Esophagus squamous epithelium (tissue), 5 donors: ENCODE measurements around the gene UGT1A6. TPM values are rescaled to one million over a fixed set of nuclear protein-coding genes. Genes with fewer than 3 reads are reported as not detected.

Experiments used
- DNase-seq: peaks from one replicate; lab custom pipeline; 2025; lab: John Stamatoyannopoulos, UW
- H3K27ac ChIP-seq, 4 donors: fragments of 200-600 bp; sonication (generic); one replicate each; pipeline ENCODE4 v1.5.1; 2016 to 2019; ENCODE audit warnings: mild to moderate bottlenecking in 1 of 4
- H3K27me3 ChIP-seq, 4 donors: fragments of 200-600 bp; sonication (generic); 1 replicate in 3 of 4; 2 replicates in 1 of 4; pipeline versions ENCODE4 v1.5.1 to v1.6.0; 2017 to 2021; ENCODE audit warnings: antibody characterized with exemption in 1 of 4
- H3K36me3 ChIP-seq, 3 donors: fragments of 200-600 bp; sonication (generic); one replicate each; pipeline ENCODE4 v1.5.1; 2016 to 2019
- H3K4me1 ChIP-seq, 3 donors: fragments of 200-600 bp; sonication (generic); one replicate each; pipeline ENCODE4 v1.5.1; 2017 to 2019
- H3K4me3 ChIP-seq, 4 donors: fragments of 200-600 bp; sonication (generic); 1 replicate in 3 of 4; 2 replicates in 1 of 4; pipeline ENCODE4 v1.5.1; 2016 to 2019; ENCODE audit warnings: mild to moderate bottlenecking in 2 of 4, moderate library complexity in 1 of 4
- H3K9me3 ChIP-seq, 3 donors: fragments of 200-600 bp; sonication (generic); one replicate each; pipeline ENCODE4 v1.5.1; 2016 to 2019
- CTCF ChIP-seq, 6 experiments: fragments of 450-650 bp in 4 of 6; fragments of 200-600 bp in 2 of 6; sonication (generic) in 2 of 6; IDR thresholded peaks; one replicate each; pipeline ENCODE4 v1.5.1; 2016 to 2019; ENCODE audit warnings: antibody characterized with exemption in 6 of 6, mild to moderate bottlenecking in 4 of 6, moderate library complexity in 4 of 6
- POLR2A ChIP-seq, 4 donors: fragments of 450-650 bp; IDR thresholded peaks; one replicate each; pipeline ENCODE4 v1.6.1; 2017; ENCODE audit warnings: antibody characterized with exemption in 4 of 4, mild to moderate bottlenecking in 4 of 4, moderate library complexity in 3 of 4
- WGBS, 2 donors: methylation state at CpG; one replicate each; pipeline ENCODE4 v1.1.5; 2018; 5-methylcytosine and 5-hydroxymethylcytosine counted together
- intact Hi-C: fragments of 100-400 bp; cut with DNase I; formaldehyde crosslinking; loops from one replicate; pipeline ENCODE4 v1.15.0; 2022
- total RNA-seq, 4 donors: library from RNA; depleted of rRNA; stranded (reverse); fragments of >200 nt; gene quantifications; one replicate each; pipeline ENCODE4 v1.1.0, GENCODE V29; 2016
- donor health status: DM: yes; HTN: yes; CAD: no.

UGT1A6 gene
- total RNA-seq, 4 donors from 2014 or later, result 30.8 to 67.1 (median 61.3) TPM

- 91 to 95% methylated on average over 5 to 6 of the region's 7 CpGs for WGBS, 2 donors
- TF ChIP-seq POLR2A (IDR thresholded peaks at IDR 0.05) (no peak), CTCF (IDR thresholded peaks at IDR 0.05) (no peak)
- H3K4me1 ChIP-seq, result no peaks in the 10 kb centered on the region
- H3K9me3 ChIP-seq, result no peaks in the 10 kb centered on the region
- H3K4me3 ChIP-seq, result no peak overlapping the region
- no peak for DNase-seq
- no peak overlapping the region for H3K27ac ChIP-seq
- peaks cover 0 to 4% (median 0%) of the 10 kb centered on the region in 4 donors for H3K27me3 ChIP-seq
- H3K36me3 ChIP-seq, result no peaks in the 10 kb centered on the region
- intact Hi-C loops, result no loop called here
These were observed 96.9 kb downstream of the UGT1A6 start for GRCh38 chr2:233789554-233789953.

- H3K36me3 ChIP-seq, result no peaks in the 10 kb centered on the region
- H3K27ac ChIP-seq, result no peak overlapping the region
- no peak for TF ChIP-seq CTCF (IDR thresholded peaks at IDR 0.05)
- 77 to 79% methylated on average over 18 of the region's 18 CpGs for WGBS, 2 donors
- DNase-seq, result no peak
- H3K4me3 ChIP-seq, result no peak overlapping the region
- no peaks in the 10 kb centered on the region for H3K4me1 ChIP-seq
- H3K9me3 ChIP-seq, result no peaks in the 10 kb centered on the region
- intact Hi-C loops, result no loop called here
- H3K27me3 ChIP-seq, result no peaks in the 10 kb centered on the region
These were observed 98.6 kb downstream of the UGT1A6 start for GRCh38 chr2:233791151-233791882.

- no peaks in the 10 kb centered on the region for H3K27me3 ChIP-seq
- H3K4me3 ChIP-seq, result no peak overlapping the region
- intact Hi-C loops, result no loop called here
- DNase-seq, result no peak
- WGBS, 2 donors, result 74 to 79% methylated on average over 9 of the region's 9 CpGs
- H3K27ac ChIP-seq, result no peak overlapping the region
- H3K9me3 ChIP-seq, result no peaks in the 10 kb centered on the region
- no peak for TF ChIP-seq POLR2A (IDR thresholded peaks at IDR 0.05)
- no peak for TF ChIP-seq CTCF (IDR thresholded peaks at IDR 0.05)
- H3K4me1 ChIP-seq, result no peaks in the 10 kb centered on the region
- no peaks in the 10 kb centered on the region for H3K36me3 ChIP-seq
These were observed 99.2 kb downstream of the UGT1A6 start for GRCh38 chr2:233791883-233792329.

GRCh38 chr2:233792720-233793119, 100.0 kb downstream of the UGT1A6 start:
- no peak for TF ChIP-seq POLR2A (IDR thresholded peaks at IDR 0.05)
- no peak for TF ChIP-seq CTCF (IDR thresholded peaks at IDR 0.05)
- WGBS, 2 donors, result 78 to 87% methylated on average over 7 of the region's 7 CpGs
- Histone ChIP-seq H3K27ac (no peak overlapping the region), H3K4me3 (no peak overlapping the region), H3K27me3 (no peaks in the 10 kb centered on the region), H3K9me3 (no peaks in the 10 kb centered on the region), H3K36me3 (no peaks in the 10 kb centered on the region), H3K4me1 (no peaks in the 10 kb centered on the region)
- intact Hi-C loops, result no loop called here
- DNase-seq, result no peak

GRCh38 chr2:233793465-233794127, 100.9 kb downstream of the UGT1A6 start:
- no peak for DNase-seq
- TF ChIP-seq CTCF (IDR thresholded peaks at IDR 0.05), result no peak
- no peak for TF ChIP-seq POLR2A (IDR thresholded peaks at IDR 0.05)
- WGBS, 2 donors, result no CpG with 5 or more reads among the region's 18 CpGs
- H3K4me1 ChIP-seq, result no peaks in the 10 kb centered on the region
- no peaks in the 10 kb centered on the region for H3K27me3 ChIP-seq
- H3K9me3 ChIP-seq, result no peaks in the 10 kb centered on the region
- no peak overlapping the region for H3K4me3 ChIP-seq
- no peak overlapping the region for H3K27ac ChIP-seq
- intact Hi-C loops, result no loop called here
- H3K36me3 ChIP-seq, result no peaks in the 10 kb centered on the region
